Middle frontal gyrus (tissue), 1 donor: ENCODE data around the gene TAS2R16.

Experiments
- DNase-seq: peaks from one replicate; pipeline ENCODE4 v3.0.0-alpha.2; 2015; ENCODE audit warnings: low spot score; ENCODE audit errors: extremely low spot score

The TAS2R16 gene, protein sequence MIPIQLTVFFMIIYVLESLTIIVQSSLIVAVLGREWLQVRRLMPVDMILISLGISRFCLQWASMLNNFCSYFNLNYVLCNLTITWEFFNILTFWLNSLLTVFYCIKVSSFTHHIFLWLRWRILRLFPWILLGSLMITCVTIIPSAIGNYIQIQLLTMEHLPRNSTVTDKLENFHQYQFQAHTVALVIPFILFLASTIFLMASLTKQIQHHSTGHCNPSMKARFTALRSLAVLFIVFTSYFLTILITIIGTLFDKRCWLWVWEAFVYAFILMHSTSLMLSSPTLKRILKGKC

DNA sequence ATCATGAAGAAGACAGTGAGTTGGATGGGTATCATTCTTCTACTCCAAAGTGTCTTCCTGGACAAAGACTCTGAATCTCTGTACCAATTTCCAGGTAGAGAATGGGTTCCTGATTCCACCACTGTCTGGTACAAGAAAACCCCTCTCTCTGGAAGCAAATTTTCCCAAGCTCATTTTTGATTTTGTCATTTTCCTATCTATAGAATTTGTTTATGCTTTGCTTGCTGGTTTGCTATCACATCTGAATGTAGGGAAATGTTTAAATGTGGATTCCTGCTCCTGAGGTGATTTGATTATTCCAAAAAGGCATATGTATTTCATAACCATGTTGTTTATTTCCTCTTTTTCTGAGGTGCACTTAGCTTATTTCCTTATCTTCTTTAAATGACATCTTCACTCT is at the start of gene TAS2R16:
Gene TAS2R16 (minus strand): TSS at position 101 of the 400 bp plus-strand sequence. CDS start 66 bp downstream, at position 35.
- no peak for DNase-seq

DNA sequence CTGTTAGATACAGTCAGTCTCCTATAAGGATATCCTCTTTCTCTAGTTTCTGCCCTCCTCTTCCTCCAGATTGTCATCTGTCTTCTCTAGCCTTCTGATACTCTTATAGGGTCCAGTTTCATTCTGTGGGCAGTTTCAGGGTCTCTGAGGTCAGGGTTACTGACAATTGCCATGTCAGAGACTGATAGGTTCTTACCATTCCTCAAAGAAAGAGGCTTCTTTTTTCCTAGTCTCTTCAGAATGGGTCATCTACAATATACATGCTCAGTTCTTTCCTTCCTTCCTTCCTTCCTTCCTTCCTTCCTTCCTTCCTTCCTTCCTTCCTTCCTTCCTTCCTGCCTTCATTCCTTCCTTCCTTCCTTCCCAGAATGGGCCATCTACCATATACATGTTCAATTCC is 48.1 kb upstream of the TAS2R16 start:
- DNase-seq, result no peak

DNA sequence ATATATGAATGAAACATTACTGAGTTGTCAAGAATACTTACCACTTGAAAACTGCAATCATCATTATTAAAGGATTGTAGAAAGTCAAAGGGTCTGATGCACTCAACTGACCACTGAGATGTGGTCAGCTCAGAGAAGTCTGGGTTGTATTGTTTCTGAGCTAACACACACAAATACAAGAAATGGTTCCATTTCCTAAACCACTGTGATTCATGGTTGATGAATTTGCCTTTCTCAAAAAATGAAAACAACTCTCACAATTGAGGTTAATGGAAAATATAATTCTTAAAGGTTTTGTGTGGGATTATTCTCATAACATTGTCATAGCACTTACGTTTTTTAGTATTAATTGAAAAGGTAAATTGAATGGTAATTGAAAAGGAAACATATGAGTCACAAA is 45.6 kb upstream of the TAS2R16 start:
- no peak for DNase-seq

DNA sequence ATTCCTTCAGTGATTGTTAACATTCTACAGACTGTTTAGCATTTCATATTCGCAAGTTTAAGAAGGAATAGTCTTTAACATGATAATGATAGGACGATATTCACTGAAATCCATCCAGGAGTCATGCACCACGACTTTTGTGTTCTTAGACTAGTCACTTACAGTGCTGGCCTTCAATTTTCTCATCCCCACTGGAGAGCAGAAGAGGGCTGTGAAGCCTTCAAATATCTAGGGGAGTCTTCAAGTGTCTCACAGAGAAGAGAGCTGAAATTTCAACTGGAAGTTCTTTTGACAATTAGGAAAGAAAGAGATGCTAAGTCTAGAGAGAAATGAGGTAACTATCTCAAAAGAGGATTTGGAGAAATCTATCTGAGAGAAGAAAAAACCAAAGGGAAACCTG is 43.8 kb upstream of the TAS2R16 start:
- no peak for DNase-seq

DNA sequence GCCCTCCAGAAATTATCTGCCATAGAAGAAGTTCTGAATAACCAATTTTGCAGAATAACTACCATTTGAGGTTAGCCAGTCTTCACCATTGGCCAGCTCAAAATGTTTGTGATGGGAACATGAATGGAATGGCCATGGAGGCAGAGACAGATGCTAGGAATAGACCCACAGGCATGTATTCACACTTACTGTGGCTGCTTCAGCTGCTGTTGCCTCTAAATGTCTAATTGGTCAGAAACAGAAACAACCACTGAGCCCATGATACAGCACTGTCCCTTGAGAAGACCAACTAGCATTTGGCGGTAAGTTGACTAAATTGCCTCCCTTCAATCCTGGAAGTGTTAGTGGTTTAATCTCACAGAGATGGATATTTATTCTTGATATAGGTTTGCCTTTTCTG is 38.6 kb upstream of the TAS2R16 start:
- no peak for DNase-seq

DNA sequence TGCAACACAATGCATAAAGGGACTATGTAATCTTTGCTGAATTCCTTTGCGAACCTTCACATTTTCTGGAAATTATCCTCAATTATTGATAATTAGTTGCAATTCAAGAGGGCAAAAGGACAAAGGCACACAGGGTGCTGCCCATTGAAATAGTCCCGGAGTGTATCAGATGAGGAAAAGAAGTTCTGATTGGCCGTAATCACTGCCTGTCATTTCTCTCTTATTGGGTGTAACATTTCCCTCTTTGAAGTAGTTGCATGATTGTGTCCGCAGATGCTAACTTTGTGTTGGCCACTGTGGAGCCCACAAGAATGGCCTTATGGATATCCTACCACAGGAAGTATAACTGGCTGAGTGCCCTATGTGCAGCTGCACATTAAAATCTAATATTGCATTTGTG is 35.1 kb upstream of the TAS2R16 start:
- no peak for DNase-seq

DNA sequence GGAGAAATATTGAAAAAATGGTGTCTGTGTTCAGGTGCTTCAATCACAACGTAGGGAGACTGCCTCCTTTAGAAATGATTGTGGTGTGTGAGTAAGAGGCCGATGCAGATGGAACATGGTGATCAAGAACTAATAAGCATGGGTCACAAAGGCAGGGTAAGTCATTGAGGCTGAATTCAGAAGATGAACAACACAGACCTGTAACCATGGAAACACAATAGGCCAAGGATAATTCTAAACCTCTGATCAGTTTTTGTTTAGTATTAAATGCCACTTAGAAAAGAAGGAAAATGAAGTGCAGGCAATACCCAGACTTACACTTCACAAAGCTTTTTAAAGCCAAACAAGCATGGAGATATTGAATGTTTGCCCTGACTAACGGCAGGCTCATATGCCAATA is 32.8 kb upstream of the TAS2R16 start:
- no peak for DNase-seq

DNA sequence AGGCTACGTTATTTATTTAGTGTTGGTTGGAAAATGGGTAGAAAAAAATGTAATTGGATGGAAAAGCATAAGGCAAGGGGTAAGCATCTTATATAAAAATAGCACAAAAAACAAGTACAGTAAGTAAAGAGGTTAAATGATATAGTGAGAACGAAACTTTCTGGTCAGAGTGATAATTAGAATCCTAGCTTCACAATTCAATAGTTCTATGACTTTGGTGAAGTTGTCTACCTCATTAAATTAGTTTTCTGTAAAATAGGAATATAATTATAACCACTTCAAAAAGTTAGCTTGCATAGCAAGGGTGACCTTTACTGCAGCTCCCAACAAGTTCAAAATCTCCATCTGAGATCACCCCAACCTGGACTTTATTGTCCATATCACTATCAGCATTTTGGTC is 30.8 kb upstream of the TAS2R16 start:
- DNase-seq, result no peak

DNA sequence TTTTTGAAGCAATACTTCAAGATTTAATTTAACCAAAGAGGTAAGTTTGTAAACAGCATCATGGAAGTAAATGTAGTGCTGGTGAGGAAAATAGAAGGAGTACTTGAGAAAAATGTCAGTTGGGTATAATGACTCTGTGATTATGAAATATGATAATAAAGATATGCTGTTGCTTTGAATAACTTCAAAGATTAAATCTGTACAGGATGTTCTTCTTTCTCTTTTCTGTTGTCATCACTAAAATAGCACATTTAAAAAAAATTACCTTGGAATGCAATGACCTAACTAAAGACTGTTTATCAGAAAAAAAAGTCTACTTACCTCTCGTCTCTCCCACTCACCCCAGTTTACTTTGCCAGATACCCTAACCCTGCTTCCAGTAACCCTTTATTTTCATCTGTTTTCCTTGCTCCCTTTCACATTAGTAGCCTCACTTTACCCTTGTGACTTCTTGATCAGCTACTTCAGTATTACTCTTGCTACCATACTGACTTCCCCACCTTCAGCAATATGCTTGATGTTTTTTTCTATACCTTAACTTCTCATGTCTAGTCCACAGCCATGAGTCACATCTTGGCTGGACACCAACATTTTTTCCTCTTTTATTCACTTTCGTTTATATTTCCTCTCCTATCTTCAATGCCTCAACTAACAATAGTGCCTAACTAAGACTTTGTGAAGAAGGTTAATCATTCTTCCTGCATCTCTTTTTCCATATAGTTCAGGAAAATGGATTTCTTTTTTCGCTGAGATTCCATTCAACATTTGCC is 29.7 kb upstream of the TAS2R16 start:
- DNase-seq, result no peak

DNA sequence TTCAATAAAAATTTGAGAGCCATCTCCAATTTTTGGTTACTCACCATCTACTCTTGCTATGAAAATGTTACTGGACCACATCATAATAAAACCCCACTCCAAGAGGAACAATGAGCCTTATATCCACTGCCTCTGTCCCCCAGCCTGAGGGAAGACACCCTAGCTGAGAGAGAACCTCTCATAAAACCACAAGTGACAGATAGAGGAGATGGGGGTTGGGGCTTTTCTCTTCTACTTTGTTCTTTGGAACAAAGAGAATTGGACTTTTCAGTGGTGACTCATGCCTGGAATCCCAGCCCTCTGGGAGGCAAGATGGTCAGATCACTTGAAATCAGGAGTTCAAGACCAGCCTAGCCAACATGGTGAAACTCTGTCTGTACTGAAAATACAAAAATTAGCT is 27.6 kb upstream of the TAS2R16 start:
- no peak for DNase-seq

DNA sequence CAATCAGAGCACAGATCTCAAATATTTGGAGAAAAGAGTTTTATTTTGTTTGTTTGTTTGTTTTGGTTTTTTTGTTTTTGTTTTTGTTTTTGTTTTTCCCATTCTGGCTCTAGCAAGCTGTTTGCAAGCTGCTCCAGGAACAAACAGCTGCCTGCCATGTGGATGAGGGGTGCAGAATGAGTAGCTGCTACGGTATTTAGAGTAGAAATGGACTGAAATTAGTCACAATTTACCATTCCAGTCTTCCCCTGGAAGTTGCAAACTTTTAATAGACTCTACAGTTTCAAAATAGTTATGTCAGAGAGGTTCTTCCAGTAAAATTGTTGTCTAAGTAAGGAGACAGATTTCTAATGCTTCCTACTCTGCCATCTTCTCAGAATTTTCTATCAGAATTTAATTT is 27.1 kb upstream of the TAS2R16 start:
- DNase-seq, result no peak

DNA sequence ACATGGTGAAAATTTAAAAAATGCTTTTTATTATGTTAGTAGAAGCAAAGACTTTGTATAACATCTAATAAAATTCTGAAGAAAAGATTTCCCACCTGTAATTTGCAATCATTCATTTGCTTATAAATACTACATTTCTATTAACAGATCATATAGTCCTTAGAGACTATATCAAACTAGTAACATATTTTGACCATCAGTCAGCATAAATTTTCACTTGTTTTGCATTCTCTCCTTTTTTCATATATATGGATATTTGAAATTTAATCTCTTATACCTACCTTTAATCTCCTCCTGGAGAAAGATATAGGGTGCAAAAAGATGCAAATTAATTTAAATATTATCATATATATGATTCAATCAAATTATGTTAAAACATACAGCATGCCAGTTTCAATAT is 16.9 kb upstream of the TAS2R16 start:
- DNase-seq, result no peak

DNA sequence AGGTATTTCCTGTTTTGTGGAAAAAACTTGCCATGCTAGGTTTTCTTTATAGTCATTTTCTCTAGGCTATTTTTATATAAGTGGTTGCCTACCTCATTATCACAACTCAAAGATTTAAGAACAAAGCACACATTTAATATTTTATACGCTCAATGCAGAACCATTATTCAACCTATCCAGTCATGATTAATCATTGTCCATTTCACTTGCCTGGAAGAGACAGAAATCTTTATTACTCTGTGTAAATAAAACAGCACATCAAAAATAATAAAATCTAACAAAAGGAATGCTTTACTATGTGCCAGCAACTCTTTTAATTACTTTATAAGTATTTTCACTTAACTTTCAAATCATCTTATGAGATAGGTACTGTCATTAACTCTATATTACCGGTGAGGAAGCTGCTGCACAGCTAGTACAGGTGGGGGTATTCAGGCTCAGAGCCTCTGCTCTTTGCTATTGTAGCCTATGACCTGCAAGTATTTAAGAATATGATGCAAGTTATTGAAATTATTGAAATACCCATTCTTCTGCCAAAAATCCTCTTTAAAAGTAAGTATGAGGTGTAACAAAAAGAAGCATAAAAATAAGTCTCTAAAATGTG is 16.4 kb upstream of the TAS2R16 start:
- no peak for DNase-seq

DNA sequence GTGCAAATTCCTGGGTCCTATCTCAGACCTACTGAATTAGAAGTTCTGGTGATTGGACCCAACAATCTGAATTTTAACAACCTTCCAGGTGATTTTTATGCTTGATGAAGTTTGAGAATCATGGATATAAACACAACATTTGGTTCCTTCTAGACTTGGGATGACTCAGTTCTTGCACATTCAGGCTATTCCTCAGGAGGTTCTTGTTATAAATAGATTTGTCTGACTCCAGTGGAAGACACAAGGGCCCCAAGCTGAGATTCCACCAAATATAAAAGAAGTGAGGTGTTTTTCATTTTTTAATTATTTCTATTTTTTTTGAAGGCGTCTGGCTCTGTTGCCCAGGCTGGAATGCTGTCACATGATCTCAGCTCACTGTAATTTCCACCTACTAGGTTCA is 9.4 kb upstream of the TAS2R16 start:
- no peak for DNase-seq

DNA sequence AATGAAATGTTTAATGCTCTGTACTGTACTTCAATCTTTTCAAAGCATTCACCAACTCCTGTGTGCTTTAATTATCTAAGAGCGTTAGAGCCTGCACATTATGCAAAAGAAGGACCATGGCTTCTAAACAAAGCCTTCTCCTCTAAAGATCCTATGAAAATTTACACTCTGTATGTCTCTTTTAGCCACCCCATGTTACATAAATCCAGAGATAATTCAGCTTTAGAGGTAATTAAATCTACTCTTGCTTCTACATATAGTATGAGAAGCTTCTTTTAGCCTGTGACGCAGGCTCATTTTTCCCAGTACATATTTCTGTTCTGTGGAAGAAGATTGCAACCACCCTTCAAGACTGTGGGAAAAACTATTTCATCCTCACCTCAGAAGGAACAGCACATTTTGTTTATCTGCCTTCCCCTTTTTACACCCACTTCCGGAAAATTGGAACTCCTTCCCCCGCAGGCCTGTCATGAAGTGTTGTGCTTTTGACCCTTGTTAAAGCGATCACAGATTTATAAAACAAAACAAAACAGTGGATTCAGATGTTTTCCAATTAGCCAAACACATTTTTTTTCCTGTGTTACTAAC is 8.1 kb upstream of the TAS2R16 start:
- no peak for DNase-seq

DNA sequence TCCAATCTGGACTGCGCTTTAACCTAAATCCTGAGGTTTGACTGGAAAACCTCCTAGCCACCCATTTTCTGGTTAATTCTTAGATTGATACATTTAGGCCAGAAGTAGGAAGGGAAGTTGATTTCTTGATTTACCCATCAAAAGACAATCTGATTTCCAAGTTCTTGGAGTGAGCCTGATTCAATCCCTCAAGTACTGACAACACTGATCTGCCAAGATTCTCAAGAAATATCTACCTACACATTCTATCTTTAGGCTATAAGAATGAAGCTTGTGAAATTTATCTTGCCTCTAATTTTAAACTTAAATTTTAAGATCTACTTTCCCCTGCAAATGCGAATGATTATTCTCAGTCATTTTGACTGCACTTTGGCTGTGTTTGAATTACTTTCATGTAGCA is 5.9 kb downstream of the TAS2R16 start:
- no peak for DNase-seq

DNA sequence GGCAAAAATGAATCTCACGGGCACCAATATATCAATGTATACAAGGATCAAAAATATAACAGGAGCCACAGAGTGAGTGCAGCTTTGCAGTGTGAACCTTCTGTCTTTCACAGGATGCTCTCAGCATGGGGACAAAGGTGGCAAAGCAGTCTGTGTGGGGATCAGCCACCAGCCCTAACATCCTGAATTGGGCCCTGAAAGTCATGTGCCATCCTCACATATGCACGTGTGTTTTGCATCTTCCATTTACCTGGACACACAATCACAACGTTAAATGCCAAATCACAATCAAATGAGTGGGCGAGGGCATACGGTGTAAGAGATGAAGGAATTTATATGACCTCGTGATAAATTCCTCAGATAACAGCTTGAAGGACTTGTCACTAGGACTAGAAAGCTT is 6.5 kb downstream of the TAS2R16 start:
- no peak for DNase-seq

DNA sequence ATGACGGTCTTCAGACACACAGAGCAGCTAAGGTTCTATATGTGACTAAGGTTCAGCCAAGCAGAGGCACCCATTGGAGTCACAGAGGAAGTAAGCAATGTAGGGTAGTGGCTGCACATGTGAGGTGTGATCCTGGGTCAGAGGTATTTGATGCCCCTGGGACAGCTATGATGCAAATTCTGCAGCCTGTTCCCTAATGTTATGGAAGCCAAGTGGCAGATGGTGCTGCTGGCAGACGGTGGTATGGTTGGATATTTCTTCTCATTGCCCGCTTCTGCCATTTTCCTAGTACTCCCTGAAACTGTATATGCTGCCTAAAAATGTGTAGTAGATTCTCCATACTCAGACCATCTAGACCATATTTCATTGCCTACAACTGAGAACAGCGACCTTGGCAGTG is 7.2 kb downstream of the TAS2R16 start:
- no peak for DNase-seq

DNA sequence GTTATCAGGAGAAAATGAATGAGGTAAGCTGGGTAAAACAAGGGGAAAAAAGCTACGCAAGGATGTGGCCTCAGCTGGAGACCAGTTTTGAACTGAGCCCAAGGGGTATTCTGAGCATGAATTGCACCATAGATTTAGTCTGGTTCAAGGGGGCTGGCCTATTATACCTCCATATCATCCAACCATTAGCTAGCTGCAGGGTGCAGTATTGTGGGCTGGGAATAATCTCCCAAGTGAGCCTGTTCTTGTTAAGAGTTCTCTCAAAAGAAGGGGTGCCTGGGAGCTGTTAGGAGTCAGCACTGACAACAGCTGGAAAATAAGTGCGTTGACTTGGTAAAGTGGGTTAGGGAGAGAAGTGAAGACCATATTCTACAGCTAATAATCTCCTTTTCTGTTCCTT is 8.0 kb downstream of the TAS2R16 start:
- DNase-seq, result no peak

DNA sequence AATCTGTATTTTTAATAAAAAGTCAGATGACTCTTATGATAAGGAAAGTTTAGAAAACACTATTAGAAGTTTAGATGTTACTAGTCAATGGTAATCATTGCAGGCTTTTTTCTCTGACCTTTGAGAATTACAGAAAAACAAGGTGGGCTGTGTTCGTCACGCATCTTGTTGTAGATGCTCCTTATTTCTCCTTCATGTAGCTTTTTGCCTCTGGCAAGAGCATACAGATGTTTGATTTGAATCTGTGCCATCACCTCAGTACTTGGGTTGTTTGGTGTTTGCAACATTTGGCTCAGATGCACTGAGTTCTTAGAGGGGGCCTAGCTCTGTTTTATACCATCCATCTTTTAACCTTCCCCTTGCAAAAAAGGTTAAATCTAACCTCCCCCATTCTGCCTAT is 11.5 kb downstream of the TAS2R16 start:
- no peak for DNase-seq

DNA sequence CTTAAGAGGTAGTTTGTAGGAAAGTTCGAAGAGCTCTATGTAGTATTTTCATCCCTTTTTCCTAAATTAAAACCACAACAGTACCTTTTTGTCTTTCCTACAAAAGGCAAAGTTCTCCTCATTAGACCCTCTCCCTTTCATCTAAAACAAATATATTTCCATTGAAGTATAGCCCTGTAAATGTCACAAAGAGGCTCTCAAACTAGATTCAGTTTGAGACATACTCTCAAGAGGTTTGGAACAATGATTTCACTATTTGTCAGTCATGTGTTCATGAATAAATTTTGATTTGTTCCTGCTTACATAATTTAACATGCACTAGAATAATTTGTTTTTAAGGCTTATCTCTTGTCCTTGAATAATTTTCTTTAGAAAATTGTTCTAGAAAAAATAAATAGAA is 12.2 kb downstream of the TAS2R16 start:
- no peak for DNase-seq

DNA sequence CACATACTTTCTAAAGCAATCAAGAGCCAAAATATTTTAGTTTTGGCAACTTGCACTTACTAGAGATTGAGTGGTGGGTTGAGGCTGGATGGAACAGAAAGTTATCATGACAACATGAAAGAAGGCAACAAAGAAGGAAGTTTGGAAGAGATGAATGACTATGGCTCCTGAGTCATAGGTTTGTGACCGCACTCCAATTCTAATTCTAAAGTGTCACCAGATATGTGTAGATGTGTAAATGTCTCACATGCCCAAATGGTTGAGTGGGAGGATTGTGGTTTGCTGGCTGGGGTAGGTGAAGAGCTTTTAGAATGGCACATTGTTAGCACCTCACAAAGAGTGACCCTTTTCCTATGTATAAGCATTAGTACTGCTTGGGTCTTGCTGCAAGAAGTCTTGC is 20.2 kb downstream of the TAS2R16 start:
- no peak for DNase-seq
